ENCODE measurements around the gene ZNF835. TPM values are rescaled to one million over a fixed set of nuclear protein-coding genes. Genes with fewer than 3 reads are reported as not detected.

Gene ZNF835
- total and polyA plus RNA-seq, 2 experiments from 2014 or later = 0.32 to 1.7 TPM

GRCh38 chr19:56681702-56682101 is 10.1 kb upstream of the ZNF835 start:
- Histone ChIP-seq H3K79me2 (replicated peaks; ENCODE audit: insufficient read depth) (no peaks in the 10 kb centered on the region), H3K4me3 (no peak overlapping the region), H3K27ac (ENCODE audit: low read depth) (no peak overlapping the region), H3K4me2 (no peak overlapping the region), H3K4me1 (ENCODE audit: insufficient read depth) (no peaks in the 10 kb centered on the region), H4K20me1 (replicated peaks; ENCODE audit: insufficient read depth) (no peaks in the 10 kb centered on the region), H3K9me2 (ENCODE audit: insufficient read depth) (no peaks in the 10 kb centered on the region), H3K27me3 (ENCODE audit: insufficient read depth) (no peaks in the 10 kb centered on the region), H3F3A (replicated peaks; ENCODE audit: low read depth) (no peaks in the 10 kb centered on the region), H2AFZ (no peak overlapping the region), H3K36me3 (ENCODE audit: insufficient read depth) (peaks cover 7% of the 10 kb centered on the region; the same call in 1 of the 2 replicates)
- no peak for DNase-seq (ENCODE audit: low spot score)
- TF ChIP-seq NANOG (IDR thresholded peaks at IDR 0.05; ENCODE audit: borderline replicate concordance) (no peak), ZNF462 (CRISPR knock-in tag; IDR thresholded peaks at IDR 0.05) (no peak), EZH2phosphoT487 (IDR thresholded peaks at IDR 0.05; ENCODE audit: unreplicated experiment) (no peak), JUNB (IDR thresholded peaks at IDR 0.05; ENCODE audit: unreplicated experiment) (no peak), EZH2 (IDR thresholded peaks at IDR 0.05; ENCODE audit: low read depth, unreplicated experiment) (no peak), ZNF114 (CRISPR knock-in tag; IDR thresholded peaks at IDR 0.05) (no peak), CREB1 (CRISPR knock-in tag; IDR thresholded peaks at IDR 0.05; ENCODE audit: low read depth) (no peak), ZNF331 (CRISPR knock-in tag; IDR thresholded peaks at IDR 0.05; ENCODE audit: low read depth) (no peak), ETS1 (IDR thresholded peaks at IDR 0.05) (no peak), STAT1 (IDR thresholded peaks at IDR 0.05; ENCODE audit: unreplicated experiment) (no peak), POLR2AphosphoS5 (IDR thresholded peaks at IDR 0.05; ENCODE audit: low read depth) (no peak)
- H3K4me1 Mint-ChIP-seq = no peaks in the 10 kb centered on the region
- no peak overlapping the region for H3K27ac Mint-ChIP-seq
- no peak overlapping the region for H3K4me3 Mint-ChIP-seq
- H3K9me3 Mint-ChIP-seq = peaks cover 93% of the 10 kb centered on the region
- peaks cover 4% of the 10 kb centered on the region for H3K27me3 Mint-ChIP-seq (ENCODE audit: insufficient read depth, low read depth, poor library complexity)
- ATAC-seq = no peak
- H3K36me3 Mint-ChIP-seq (ENCODE audit: low read depth) = peaks cover 29% of the 10 kb centered on the region
